ENCODE data around the gene ETV4. TPM values are rescaled to one million over a fixed set of nuclear protein-coding genes. Genes with fewer than 3 reads are reported as not detected.

Gene ETV4
- total and polyA plus RNA-seq, 2 of the 13 experiments (the other 11 are each of a cell fraction or from before 2014, with no cell fraction given), result 128 to 330 TPM

DNA sequence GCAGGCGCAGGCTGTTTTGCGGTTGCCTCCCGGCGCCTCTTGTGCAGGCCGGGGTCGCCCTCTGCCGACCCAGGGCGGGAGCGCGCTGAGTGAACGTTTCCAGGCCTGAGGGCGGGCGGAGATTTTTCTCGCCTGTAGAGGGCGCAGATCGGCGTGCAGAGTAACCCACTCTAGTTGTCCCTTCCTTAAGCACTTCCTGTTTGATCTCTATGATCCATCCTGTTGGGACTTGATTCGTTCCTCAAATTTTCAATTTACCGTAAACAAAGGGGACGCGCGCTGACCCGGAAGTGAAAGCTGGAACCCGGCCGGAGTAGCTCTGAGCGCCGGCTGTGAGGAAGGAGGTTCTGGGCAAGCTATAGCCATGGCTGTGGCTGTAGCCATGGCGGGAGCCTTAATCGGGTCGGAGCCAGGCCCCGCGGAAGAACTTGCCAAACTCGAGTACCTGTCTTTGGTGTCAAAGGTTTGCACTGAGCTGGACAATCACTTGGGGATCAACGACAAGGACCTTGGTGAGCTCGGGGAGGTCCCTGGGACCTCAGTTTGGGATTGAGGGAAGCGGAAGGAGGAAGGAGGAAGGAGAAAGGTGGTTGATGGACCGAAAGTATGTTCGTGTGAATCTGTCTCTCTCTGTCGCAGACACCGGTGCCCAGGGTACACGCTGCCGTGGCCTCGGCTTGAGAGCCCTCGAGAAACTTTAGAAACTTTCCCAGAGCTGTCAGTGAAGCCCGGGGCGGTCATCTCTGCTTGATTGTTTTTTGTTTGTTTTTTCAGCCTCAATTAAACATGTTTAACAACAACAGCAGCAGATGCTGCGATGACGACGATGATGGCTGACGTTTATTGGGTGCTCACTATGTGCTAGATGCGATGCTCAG, 62.2 kb downstream of the ETV4 start, which contains the start of gene DHX8 (continued):
- TF ChIP-seq ZSCAN25 (CRISPR knock-in tag; IDR thresholded peaks at IDR 0.05), result peak; percentile 43; the same call in 1 of the 2 replicates
- TF ChIP-seq ZSCAN21 (CRISPR knock-in tag; IDR thresholded peaks at IDR 0.05; ENCODE audit: borderline replicate concordance), result 0 out of 2 replicates have a peak, but pooled peaks have one; percentile 47
- TF ChIP-seq MAFG (CRISPR knock-in tag; IDR thresholded peaks at IDR 0.05), result no peak
- TF ChIP-seq, protein P1, sequence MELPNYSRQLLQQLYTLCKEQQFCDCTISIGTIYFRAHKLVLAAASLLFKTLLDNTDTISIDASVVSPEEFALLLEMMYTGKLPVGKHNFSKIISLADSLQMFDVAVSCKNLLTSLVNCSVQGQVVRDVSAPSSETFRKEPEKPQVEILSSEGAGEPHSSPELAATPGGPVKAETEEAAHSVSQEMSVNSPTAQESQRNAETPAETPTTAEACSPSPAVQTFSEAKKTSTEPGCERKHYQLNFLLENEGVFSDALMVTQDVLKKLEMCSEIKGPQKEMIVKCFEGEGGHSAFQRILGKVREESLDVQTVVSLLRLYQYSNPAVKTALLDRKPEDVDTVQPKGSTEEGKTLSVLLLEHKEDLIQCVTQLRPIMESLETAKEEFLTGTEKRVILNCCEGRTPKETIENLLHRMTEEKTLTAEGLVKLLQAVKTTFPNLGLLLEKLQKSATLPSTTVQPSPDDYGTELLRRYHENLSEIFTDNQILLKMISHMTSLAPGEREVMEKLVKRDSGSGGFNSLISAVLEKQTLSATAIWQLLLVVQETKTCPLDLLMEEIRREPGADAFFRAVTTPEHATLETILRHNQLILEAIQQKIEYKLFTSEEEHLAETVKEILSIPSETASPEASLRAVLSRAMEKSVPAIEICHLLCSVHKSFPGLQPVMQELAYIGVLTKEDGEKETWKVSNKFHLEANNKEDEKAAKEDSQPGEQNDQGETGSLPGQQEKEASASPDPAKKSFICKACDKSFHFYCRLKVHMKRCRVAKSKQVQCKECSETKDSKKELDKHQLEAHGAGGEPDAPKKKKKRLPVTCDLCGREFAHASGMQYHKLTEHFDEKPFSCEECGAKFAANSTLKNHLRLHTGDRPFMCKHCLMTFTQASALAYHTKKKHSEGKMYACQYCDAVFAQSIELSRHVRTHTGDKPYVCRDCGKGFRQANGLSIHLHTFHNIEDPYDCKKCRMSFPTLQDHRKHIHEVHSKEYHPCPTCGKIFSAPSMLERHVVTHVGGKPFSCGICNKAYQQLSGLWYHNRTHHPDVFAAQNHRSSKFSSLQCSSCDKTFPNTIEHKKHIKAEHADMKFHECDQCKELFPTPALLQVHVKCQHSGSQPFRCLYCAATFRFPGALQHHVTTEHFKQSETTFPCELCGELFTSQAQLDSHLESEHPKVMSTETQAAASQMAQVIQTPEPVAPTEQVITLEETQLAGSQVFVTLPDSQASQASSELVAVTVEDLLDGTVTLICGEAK (IDR thresholded peaks at IDR 0.05), result peak; percentile 91
- TF ChIP-seq, protein P1 (CRISPR knock-in tag; IDR thresholded peaks at IDR 0.05), result peak; percentile 84
- TF ChIP-seq, protein P2, sequence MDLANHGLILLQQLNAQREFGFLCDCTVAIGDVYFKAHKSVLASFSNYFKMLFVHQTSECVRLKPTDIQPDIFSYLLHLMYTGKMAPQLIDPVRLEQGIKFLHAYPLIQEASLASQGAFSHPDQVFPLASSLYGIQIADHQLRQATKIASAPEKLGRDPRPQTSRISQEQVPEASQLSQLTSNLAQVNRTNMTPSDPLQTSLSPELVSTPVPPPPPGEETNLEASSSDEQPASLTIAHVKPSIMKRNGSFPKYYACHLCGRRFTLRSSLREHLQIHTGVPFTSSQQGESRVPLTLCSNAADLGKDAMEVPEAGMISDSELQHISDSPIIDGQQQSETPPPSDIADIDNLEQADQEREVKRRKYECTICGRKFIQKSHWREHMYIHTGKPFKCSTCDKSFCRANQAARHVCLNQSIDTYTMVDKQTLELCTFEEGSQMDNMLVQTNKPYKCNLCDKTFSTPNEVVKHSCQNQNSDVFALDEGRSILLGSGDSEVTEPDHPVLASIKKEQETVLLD (CRISPR knock-in tag; IDR thresholded peaks at IDR 0.05; ENCODE audit: low read depth), result peak; percentile 84
- TF ChIP-seq, protein P3, sequence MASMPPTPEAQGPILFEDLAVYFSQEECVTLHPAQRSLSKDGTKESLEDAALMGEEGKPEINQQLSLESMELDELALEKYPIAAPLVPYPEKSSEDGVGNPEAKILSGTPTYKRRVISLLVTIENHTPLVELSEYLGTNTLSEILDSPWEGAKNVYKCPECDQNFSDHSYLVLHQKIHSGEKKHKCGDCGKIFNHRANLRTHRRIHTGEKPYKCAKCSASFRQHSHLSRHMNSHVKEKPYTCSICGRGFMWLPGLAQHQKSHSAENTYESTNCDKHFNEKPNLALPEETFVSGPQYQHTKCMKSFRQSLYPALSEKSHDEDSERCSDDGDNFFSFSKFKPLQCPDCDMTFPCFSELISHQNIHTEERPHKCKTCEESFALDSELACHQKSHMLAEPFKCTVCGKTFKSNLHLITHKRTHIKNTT (CRISPR knock-in tag; IDR thresholded peaks at IDR 0.05), result 0 out of 2 replicates have a peak, but pooled peaks have one; percentile 73
- TF ChIP-seq, protein P4, sequence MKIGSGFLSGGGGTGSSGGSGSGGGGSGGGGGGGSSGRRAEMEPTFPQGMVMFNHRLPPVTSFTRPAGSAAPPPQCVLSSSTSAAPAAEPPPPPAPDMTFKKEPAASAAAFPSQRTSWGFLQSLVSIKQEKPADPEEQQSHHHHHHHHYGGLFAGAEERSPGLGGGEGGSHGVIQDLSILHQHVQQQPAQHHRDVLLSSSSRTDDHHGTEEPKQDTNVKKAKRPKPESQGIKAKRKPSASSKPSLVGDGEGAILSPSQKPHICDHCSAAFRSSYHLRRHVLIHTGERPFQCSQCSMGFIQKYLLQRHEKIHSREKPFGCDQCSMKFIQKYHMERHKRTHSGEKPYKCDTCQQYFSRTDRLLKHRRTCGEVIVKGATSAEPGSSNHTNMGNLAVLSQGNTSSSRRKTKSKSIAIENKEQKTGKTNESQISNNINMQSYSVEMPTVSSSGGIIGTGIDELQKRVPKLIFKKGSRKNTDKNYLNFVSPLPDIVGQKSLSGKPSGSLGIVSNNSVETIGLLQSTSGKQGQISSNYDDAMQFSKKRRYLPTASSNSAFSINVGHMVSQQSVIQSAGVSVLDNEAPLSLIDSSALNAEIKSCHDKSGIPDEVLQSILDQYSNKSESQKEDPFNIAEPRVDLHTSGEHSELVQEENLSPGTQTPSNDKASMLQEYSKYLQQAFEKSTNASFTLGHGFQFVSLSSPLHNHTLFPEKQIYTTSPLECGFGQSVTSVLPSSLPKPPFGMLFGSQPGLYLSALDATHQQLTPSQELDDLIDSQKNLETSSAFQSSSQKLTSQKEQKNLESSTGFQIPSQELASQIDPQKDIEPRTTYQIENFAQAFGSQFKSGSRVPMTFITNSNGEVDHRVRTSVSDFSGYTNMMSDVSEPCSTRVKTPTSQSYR (CRISPR knock-in tag; IDR thresholded peaks at IDR 0.05; ENCODE audit: borderline replicate concordance), result peak; percentile 49; the same call in 1 of the 2 replicates
- no peak for TF ChIP-seq MBNL3 (CRISPR knock-in tag; conservative IDR thresholded peaks at IDR 0.05)
- TF ChIP-seq ZNF589 (CRISPR knock-in tag; conservative IDR thresholded peaks at IDR 0.05), result no peak
- peak in 1 of 2 experiments; percentile 100; a peak in 2 of 4 replicates for TF ChIP-seq KLF16 (CRISPR knock-in tag; IDR thresholded peaks at IDR 0.05)
- no peak for TF ChIP-seq NBN (conservative IDR thresholded peaks at IDR 0.05)
